Measurements from ENCODE around the gene LPCAT3.

LPCAT3 gene

GRCh38 chr12:6998715-6999451 lies 19.4 kb downstream of the LPCAT3 start:
- no peaks in the 10 kb centered on the region; the same call in 1 of the 2 replicates for H3K4me1 ChIP-seq (ENCODE audit: insufficient read depth, low read length)
- H3K36me3 ChIP-seq (ENCODE audit: insufficient read depth, low read length): no peaks in the 10 kb centered on the region; the same call in 1 of the 2 replicates
- H3K9ac ChIP-seq (ENCODE audit: low read depth, low read length): no peak overlapping the region
- H3K9me3 ChIP-seq (ENCODE audit: control insufficient read depth, insufficient read depth, low read length): no peaks in the 10 kb centered on the region

GRCh38 chr12:6996040-6996441 lies 22.2 kb downstream of the LPCAT3 start:
- no peaks in the 10 kb centered on the region for H3K9me3 ChIP-seq (ENCODE audit: control insufficient read depth, insufficient read depth, low read length)
- no peaks in the 10 kb centered on the region; the same call in 1 of the 2 replicates for H3K36me3 ChIP-seq (ENCODE audit: insufficient read depth, low read length)
- no peaks in the 10 kb centered on the region; the same call in 1 of the 2 replicates for H3K4me1 ChIP-seq (ENCODE audit: insufficient read depth, low read length)
- H3K9ac ChIP-seq (ENCODE audit: low read depth, low read length): no peak overlapping the region

- H3K9ac ChIP-seq (ENCODE audit: low read depth, low read length): no peak overlapping the region
- H3K9me3 ChIP-seq (ENCODE audit: control insufficient read depth, insufficient read depth, low read length): no peaks in the 10 kb centered on the region
- no peaks in the 10 kb centered on the region for H3K4me1 ChIP-seq (ENCODE audit: insufficient read depth, low read length)
- no peaks in the 10 kb centered on the region; the same call in none of the 2 replicates for H3K36me3 ChIP-seq (ENCODE audit: insufficient read depth, low read length)
Measured at GRCh38 chr12:6987956-6988553, 30.2 kb downstream of the LPCAT3 start.

GRCh38 chr12:6982532-6982931 lies 35.7 kb downstream of the LPCAT3 start:
- Histone ChIP-seq H3K9ac (ENCODE audit: low read depth, low read length) (no peak overlapping the region), H3K9me3 (ENCODE audit: control insufficient read depth, insufficient read depth, low read length) (no peaks in the 10 kb centered on the region), H3K36me3 (ENCODE audit: insufficient read depth, low read length) (peaks cover 9% of the 10 kb centered on the region), H3K4me1 (ENCODE audit: insufficient read depth, low read length) (no peaks in the 10 kb centered on the region)

- Histone ChIP-seq H3K9ac (ENCODE audit: low read depth, low read length) (no peak overlapping the region), H3K36me3 (ENCODE audit: insufficient read depth, low read length) (peaks cover 15% of the 10 kb centered on the region), H3K4me1 (ENCODE audit: insufficient read depth, low read length) (no peaks in the 10 kb centered on the region), H3K9me3 (ENCODE audit: control insufficient read depth, insufficient read depth, low read length) (no peaks in the 10 kb centered on the region)
Measured at GRCh38 chr12:6981152-6982052, 36.9 kb downstream of the LPCAT3 start.

GRCh38 chr12:6980740-6981139 lies 37.5 kb downstream of the LPCAT3 start:
- H3K9me3 ChIP-seq (ENCODE audit: control insufficient read depth, insufficient read depth, low read length): no peaks in the 10 kb centered on the region
- no peaks in the 10 kb centered on the region for H3K4me1 ChIP-seq (ENCODE audit: insufficient read depth, low read length)
- no peak overlapping the region for H3K9ac ChIP-seq (ENCODE audit: low read depth, low read length)
- peaks cover 17% of the 10 kb centered on the region for H3K36me3 ChIP-seq (ENCODE audit: insufficient read depth, low read length)

- Histone ChIP-seq H3K9me3 (ENCODE audit: control insufficient read depth, insufficient read depth, low read length) (no peaks in the 10 kb centered on the region), H3K4me1 (ENCODE audit: insufficient read depth, low read length) (no peaks in the 10 kb centered on the region), H3K9ac (ENCODE audit: low read depth, low read length) (no peak overlapping the region), H3K36me3 (ENCODE audit: insufficient read depth, low read length) (peaks cover 24% of the 10 kb centered on the region)
Measured at GRCh38 chr12:6980075-6980474, 38.2 kb downstream of the LPCAT3 start.

- Histone ChIP-seq H3K4me1 (ENCODE audit: insufficient read depth, low read length) (no peaks in the 10 kb centered on the region), H3K9me3 (ENCODE audit: control insufficient read depth, insufficient read depth, low read length) (no peaks in the 10 kb centered on the region), H3K36me3 (ENCODE audit: insufficient read depth, low read length) (peaks cover 30% of the 10 kb centered on the region), H3K9ac (ENCODE audit: low read depth, low read length) (no peak overlapping the region)
Measured at GRCh38 chr12:6979453-6979852, 38.8 kb downstream of the LPCAT3 start.

GRCh38 chr12:6979021-6979420 lies 39.3 kb downstream of the LPCAT3 start:
- Histone ChIP-seq H3K9me3 (ENCODE audit: control insufficient read depth, insufficient read depth, low read length) (no peaks in the 10 kb centered on the region), H3K36me3 (ENCODE audit: insufficient read depth, low read length) (peaks cover 34% of the 10 kb centered on the region), H3K9ac (ENCODE audit: low read depth, low read length) (no peak overlapping the region), H3K4me1 (ENCODE audit: insufficient read depth, low read length) (no peaks in the 10 kb centered on the region)

- H3K36me3 ChIP-seq (ENCODE audit: insufficient read depth, low read length): peaks cover 34% of the 10 kb centered on the region
- H3K9ac ChIP-seq (ENCODE audit: low read depth, low read length): no peak overlapping the region
- H3K4me1 ChIP-seq (ENCODE audit: insufficient read depth, low read length): no peaks in the 10 kb centered on the region
- no peaks in the 10 kb centered on the region for H3K9me3 ChIP-seq (ENCODE audit: control insufficient read depth, insufficient read depth, low read length)
Measured at GRCh38 chr12:6978611-6979011, 39.7 kb downstream of the LPCAT3 start.

GRCh38 chr12:6978188-6978587 lies 40.1 kb downstream of the LPCAT3 start:
- Histone ChIP-seq H3K36me3 (ENCODE audit: insufficient read depth, low read length) (peaks cover 34% of the 10 kb centered on the region), H3K9ac (ENCODE audit: low read depth, low read length) (no peak overlapping the region), H3K9me3 (ENCODE audit: control insufficient read depth, insufficient read depth, low read length) (no peaks in the 10 kb centered on the region), H3K4me1 (ENCODE audit: insufficient read depth, low read length) (no peaks in the 10 kb centered on the region)

- Histone ChIP-seq H3K9ac (ENCODE audit: low read depth, low read length) (no peak overlapping the region), H3K36me3 (ENCODE audit: insufficient read depth, low read length) (peaks cover 34% of the 10 kb centered on the region), H3K9me3 (ENCODE audit: control insufficient read depth, insufficient read depth, low read length) (no peaks in the 10 kb centered on the region), H3K4me1 (ENCODE audit: insufficient read depth, low read length) (no peaks in the 10 kb centered on the region)
Measured at GRCh38 chr12:6977653-6978052, 40.6 kb downstream of the LPCAT3 start.

- peaks cover 26% of the 10 kb centered on the region for H3K36me3 ChIP-seq (ENCODE audit: insufficient read depth, low read length)
- H3K4me1 ChIP-seq (ENCODE audit: insufficient read depth, low read length): no peaks in the 10 kb centered on the region
- H3K9ac ChIP-seq (ENCODE audit: low read depth, low read length): no peak overlapping the region
- H3K9me3 ChIP-seq (ENCODE audit: control insufficient read depth, insufficient read depth, low read length): no peaks in the 10 kb centered on the region
Measured at GRCh38 chr12:6975297-6976032, 42.8 kb downstream of the LPCAT3 start.

- peaks cover 27% of the 10 kb centered on the region for H3K36me3 ChIP-seq (ENCODE audit: insufficient read depth, low read length)
- no peaks in the 10 kb centered on the region for H3K9me3 ChIP-seq (ENCODE audit: control insufficient read depth, insufficient read depth, low read length)
- H3K4me1 ChIP-seq (ENCODE audit: insufficient read depth, low read length): no peaks in the 10 kb centered on the region; the same call in 1 of the 2 replicates
- H3K9ac ChIP-seq (ENCODE audit: low read depth, low read length): no peak overlapping the region
Measured at GRCh38 chr12:6974180-6974579, 44.1 kb downstream of the LPCAT3 start.
